HG02943 (cell line): ENCODE data around the gene MBIP.

Experiments used
- ATAC-seq: cut with Tn5 transposase; IDR thresholded peaks from one replicate; pipeline ENCODE4 v1.9.1; 2021; ENCODE audit warnings: mild to moderate bottlenecking, low read depth, moderate library complexity; ENCODE audit not compliant: unreplicated experiment

Gene MBIP

DNA sequence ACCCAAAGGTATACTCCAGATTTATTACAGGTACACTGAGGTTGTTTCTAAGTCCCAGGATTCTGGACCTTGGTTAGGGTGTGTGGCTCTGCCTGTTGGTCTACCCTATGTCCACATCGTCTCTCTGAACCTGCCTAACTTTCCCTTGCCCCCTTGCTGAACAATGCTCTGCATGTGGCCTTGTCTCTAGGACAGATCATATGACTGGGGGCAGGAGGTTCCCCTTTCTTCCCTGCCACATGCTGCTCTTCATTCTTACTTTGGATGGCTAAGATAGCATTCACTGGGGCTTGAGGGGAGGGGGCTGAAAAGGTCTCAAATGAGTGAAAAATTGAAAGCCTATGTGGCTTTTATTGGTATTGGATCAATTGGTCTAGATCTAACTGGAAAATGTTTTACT lies 49.2 kb downstream of the MBIP start:
- ATAC-seq, result no peak

DNA sequence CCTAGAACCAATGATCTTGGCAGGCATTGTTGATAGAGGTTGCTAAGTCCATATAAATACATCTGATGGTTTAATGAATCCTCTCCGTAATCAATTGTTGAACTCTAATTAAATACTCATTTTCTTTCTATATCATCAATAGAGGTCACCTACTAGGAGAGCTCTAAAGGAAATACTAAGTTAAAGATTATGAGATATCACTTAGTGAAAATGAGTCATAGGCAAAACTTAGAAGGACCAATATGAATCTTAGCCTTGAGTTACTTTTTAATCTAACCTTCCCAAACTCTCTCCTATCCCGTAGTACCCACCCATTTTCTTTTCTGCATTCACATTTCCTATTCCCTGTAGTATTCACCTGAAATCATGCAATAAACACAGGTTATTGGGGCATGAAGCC lies 50.2 kb downstream of the MBIP start:
- ATAC-seq, result no peak

DNA sequence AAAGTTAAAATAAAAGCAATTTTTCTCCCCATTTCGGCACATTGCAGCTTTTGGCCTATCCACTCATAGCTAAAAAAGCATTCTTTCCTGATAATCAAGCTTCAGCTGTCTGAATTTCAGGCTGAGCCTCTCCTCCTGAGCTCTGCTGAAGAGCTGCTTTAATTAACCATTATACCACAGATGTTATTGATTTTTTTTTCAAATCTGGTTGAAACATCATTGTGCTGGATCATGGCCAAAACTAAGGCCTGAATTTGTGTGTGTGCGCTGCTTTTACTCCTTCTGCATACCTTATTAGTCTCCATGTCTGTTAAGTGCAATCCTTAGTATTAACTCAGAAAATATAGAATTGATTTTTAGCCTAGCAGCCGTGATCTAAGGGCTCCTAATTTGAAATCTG lies 52.3 kb downstream of the MBIP start:
- ATAC-seq, result no peak

DNA sequence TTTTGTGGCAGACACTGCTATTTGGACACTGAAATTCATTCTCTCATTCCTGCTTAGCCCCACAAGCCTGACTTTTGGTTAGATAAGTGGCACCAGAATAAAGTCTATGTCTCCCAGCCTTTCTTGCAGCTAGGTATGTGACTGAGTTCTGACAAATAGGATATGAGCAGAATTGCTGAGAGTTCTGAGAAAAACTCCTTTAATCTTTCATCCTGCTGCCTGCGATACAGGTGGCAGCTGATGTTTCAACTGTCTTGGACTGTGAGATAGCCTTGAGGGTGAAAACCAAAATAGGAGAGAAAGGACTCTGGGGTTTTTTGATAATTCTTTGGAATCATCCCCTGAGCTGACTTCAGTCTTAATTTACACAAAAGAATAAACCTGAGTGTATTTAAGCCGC lies 55.8 kb downstream of the MBIP start:
- no peak for ATAC-seq

DNA sequence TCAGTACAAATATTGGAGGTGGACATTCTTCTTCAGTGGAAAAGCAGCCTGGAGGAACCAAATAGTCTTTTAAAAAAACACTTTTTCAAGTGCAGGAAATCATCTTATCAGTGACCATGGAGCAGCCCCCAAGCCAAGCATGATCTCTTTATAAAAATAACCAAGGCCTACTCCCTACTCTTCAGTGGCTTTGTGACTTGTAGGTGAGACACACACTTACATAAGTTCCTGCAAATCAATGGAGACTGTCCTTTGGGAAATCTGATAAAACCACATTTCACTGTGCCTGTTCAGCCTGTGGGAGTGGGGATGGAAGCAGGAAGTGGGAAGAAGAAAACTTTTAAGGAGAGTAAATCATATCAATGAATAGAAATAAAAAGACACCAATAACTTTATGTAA lies 56.3 kb downstream of the MBIP start:
- ATAC-seq, result no peak

DNA sequence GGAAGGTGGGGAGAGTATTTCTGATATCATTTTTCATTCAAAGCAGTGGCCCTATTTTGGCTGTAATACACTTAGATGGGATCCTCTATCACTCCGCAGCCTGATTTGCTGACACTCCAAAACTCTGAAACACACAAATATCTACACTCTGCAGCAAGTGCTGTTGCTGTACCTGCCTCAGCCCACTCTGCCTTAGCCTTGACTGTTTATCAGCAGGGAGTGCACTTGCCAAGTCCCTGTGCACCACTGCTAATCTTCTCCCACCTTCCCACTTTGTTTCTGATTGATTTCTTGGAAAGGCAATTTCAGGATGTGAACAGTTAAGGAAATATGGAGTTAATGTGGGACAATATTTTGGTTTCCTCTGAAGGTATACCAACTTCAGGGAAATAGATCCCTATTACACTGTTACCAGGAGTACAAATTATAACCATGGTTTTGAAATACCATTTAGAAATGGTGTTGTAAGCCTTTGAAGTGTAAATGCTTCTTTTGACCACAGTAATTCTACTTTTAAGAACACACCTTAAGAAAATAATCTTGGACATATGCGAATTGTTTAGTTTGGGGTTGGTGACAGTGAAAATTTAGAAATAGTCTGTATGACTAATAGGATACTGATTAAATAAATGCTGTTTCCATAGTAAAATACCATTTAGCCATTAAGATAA lies 59.3 kb downstream of the MBIP start:
- no peak for ATAC-seq

DNA sequence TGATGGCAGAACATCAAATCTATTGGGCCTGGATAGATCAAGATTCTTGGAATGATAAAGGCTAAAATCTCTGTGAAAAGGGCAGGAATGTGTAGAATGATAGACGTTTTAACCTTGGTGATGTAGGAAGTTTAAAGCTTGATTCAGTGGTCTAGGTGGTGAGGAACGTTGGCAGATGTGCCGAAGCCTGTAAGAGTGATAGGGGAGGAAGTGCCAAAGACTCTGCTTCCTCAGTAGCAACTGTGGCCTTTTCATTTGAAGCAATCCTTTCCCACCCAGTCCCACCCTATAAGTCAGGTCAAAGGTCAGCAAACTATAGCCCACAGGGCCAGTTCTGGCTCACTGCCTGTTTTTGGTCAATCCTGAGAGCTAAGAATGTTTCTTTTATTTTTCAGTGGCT lies 62.2 kb downstream of the MBIP start:
- ATAC-seq, result no peak

DNA sequence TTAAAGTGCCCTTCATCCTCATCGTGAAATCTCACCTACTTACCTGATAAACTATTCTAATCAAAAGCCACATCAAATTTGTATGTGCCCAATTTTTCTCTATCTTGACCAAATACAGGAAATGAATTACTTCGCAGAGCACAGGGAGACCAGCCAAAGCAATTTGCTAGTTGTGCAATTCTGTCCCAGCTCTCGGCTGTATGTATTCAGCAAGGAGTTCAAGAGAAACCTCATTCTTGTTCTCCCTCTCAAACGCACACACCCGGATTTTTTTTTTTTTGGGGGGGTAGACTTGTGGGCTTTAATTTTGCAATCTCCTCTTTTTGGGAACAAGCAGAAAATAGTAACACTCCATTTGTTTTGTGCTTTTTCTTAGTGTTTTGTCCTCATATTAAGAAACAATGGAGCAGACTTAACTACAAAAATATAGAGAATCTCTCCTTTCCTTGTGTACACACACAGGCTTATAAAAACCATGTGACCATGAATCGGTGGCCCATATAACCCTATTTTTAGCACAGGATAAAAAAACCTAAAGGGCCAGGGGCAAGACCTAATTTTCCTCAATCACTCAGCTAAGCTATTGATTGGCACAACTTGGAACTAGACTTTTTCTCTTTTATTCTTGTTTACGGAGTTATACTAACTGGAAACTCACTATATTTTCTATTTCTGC lies 64.2 kb downstream of the MBIP start:
- no peak for ATAC-seq

DNA sequence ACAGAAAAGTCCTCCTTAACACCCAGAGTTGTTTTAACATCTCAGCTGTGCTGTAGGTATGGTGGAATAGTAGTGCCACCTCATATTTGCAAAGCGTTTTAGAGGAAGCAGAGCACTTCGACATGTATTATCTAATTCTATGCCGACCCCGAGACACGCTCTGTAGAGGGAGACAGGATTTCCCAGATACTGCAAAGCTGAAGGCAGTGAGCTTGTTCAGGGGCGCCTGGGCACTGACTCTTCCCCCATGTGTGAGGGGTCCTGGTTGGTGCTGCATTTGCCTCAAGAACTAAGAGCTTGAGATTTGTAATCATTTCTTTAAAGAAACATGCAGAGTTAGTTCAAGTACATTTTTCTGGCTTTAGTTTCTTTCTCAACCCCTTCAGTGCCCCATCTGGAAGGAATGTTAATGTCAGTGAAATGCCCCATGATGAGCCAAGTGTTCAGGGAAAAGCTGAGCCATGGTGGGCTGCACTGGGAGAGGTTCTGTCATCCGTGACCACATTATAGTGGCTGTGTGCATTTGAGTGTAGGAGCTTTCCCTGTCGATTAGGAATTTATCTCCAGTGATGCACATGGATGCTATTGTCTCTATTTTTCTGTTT lies 66.3 kb downstream of the MBIP start:
- ATAC-seq, result no peak
